AG20443 (cell line): ENCODE results near the gene PCDHGB7.
"Not testable (repeated sequence)": the region's sequence is repeated elsewhere in the genome, so short reads cannot be mapped to it uniquely, and the experiment has no call there.

ENCODE experiments used
- DNase-seq: peaks from one replicate; pipeline ENCODE4 v3.0.0; 2012; ENCODE audit warnings: low spot score, mixed read lengths

The PCDHGB7 gene

DNA sequence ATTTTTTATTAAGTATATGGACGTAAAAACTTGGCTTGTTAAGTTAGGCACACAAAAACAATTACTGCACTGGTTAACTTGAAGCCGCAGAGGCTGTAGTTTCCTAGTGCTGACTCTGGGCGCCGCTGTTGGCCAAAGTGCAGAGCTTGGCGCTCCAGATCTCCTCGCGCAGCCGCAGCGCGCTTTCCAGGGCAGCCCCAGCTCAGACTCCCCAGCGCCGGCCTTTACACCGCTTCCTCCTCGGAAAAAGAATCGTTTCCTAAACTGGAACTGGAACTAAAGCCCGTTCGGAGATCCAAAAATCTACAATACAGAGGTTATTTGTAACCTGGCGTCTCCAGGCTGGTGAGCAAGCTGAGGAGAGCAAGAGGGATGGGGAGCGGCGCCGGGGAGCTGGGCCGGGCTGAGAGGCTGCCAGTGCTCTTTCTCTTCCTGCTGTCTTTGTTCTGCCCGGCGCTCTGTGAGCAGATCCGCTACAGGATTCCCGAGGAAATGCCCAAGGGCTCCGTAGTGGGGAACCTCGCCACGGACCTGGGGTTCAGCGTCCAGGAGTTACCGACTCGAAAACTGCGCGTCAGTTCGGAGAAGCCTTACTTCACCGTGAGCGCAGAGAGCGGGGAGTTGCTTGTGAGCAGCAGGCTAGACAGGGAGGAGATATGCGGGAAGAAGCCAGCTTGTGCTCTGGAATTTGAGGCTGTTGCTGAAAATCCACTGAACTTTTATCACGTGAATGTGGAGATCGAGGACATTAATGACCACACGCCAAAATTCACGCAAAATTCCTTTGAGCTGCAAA, 19.5 kb upstream of the PCDHGB7 start, which contains the start of gene PCDHGB5:
TSS of gene PCDHGB5 (plus strand) at position 192 of the 796 bp plus-strand sequence. CDS start at position 373, 181 bp downstream.
- DNase-seq = peak; percentile 46

DNA sequence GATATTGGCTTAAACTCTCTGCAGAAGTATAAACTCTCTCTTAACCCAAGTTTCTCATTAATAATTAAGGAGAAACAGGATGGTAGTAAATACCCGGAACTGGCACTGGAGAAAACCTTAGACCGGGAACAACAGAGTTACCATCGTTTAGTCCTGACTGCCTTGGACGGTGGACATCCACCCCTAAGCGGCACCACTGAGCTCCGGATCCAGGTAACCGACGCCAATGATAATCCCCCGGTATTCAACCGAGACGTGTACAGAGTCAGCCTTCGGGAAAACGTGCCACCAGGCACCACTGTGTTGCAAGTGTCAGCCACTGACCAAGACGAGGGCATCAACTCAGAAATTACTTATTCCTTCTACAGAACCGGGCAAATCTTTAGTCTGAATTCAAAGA, 18.9 kb upstream of the PCDHGB7 start:
- DNase-seq = no peak

DNA sequence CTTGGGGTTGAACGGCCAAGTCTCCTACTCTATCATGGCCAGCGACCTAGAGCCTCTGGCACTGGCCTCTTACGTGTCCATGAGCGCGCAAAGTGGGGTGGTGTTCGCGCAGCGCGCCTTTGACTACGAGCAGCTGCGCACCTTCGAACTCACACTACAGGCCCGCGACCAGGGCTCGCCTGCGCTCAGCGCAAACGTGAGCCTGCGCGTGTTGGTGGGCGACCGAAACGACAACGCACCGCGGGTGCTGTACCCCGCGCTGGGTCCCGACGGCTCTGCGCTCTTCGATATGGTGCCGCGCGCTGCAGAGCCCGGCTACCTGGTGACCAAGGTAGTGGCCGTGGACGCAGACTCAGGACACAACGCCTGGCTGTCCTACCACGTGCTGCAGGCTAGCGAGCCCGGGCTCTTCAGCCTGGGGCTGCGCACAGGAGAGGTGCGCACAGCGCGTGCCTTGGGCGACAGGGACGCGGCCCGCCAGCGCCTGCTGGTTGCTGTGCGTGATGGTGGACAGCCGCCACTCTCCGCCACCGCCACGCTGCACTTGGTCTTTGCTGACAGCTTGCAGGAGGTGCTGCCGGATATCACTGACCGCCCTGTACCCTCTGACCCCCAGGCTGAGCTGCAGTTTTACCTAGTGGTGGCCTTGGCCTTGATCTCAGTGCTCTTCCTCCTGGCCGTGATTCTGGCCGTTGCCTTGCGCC, 17.8 kb upstream of the PCDHGB7 start:
- DNase-seq = no peak

DNA sequence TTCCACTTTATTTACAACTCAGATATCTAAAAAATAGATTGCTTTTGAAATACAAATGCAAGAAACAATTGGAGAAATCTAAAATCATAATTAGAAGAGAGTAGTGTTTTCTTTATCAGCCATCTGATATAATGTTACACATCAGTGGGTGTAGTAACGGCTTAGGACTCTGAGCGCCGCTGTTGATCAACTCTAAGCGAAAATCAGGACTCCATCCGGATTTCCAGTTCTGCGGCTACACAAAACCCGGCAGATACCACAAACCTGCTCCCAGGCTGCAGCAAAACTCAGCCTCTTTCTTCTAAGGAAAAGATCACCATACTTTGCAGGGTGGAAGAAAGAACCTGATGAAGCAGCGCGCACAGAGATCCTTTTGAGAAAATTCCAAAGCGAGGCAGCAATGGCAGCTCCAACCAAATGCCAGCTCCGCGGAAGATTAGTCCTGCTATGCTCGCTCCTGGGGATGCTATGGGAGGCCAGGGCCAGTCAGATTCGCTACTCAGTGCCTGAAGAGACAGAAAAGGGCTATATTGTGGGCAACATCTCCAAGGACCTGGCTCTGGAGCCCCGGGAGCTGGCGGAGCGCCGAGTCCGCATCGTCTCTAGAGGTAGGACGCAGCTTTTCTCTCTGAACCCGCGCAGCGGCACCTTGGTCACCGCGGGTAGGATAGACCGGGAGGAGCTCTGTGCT, 14.8 kb upstream of the PCDHGB7 start, which contains the start of gene PCDHGA9:
TSS of gene PCDHGA9 (plus strand) at position 226 of the 691 bp plus-strand sequence. CDS start at position 401, 175 bp downstream.
- peak; percentile 42 for DNase-seq

DNA sequence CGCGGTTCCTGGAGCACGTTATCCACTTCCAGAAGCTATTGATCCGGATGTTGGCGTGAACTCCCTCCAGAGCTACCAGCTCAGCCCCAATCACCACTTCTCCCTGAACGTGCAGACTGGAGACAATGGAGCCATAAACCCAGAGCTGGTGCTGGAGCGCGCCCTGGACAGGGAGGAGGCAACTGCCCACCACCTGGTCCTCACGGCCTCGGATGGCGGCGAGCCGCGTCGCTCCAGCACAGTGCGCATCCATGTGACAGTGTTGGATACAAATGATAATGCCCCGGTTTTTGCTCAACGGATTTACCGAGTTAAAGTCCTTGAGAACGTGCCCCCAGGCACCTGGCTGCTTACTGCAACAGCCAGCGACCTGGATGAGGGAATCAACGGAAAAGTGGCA, 14.1 kb upstream of the PCDHGB7 start:
- DNase-seq = no peak

DNA sequence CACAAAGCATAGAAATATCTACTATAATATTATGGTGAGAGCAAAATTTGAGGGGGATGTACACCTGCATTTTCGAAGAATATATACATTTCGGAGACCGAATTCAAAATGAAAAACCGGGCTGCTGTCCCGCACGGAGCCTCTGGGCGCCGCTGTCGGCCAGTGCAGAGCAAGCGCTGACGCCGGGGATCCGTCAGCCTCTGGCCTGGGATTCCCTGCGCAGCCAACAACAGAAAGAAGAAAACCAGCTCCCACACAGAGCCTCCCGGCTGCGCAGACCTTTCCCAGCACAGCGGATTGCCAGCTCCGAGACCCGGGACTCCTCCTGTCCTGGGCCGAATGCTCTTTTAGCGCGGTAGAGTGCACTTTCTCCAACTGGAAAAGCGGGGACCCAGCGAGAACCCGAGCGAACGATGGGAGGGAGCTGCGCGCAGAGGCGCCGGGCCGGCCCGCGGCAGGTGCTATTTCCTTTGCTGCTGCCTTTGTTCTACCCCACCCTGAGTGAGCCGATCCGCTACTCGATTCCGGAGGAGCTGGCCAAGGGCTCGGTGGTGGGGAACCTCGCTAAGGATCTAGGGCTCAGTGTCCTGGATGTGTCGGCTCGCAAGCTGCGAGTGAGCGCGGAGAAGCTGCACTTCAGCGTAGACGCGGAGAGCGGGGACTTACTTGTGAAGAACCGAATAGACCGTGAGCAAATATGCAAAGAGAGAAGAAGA, 9.5 kb upstream of the PCDHGB7 start, which contains the start of gene PCDHGB6:
TSS of gene PCDHGB6 (plus strand) at position 232 of the 716 bp plus-strand sequence. CDS start at position 414, 182 bp downstream.
- peak; percentile 57 for DNase-seq

DNA sequence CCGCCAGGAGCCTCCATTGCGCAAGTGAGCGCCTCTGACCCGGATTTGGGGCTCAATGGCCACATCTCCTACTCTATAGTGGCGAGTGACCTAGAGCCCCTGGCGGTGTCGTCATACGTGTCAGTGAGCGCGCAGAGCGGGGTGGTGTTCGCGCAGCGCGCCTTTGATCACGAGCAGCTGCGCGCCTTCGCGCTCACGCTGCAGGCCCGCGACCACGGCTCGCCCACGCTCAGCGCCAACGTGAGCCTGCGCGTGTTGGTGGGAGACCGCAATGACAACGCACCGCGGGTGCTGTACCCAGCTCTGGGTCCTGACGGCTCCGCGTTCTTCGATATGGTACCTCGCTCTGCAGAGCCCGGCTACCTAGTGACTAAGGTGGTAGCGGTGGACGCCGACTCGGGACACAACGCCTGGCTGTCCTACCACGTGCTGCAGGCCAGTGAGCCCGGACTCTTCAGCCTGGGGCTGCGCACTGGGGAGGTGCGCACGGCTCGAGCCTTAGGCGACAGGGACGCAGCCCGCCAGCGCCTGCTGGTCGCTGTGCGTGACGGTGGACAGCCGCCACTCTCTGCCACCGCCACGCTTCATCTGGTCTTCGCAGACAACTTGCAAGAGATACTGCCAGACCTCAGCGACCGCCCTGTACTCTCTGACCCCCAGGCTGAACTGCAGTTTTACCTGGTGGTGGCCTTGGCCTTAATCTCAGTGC, 7.7 kb upstream of the PCDHGB7 start:
- no peak for DNase-seq

DNA sequence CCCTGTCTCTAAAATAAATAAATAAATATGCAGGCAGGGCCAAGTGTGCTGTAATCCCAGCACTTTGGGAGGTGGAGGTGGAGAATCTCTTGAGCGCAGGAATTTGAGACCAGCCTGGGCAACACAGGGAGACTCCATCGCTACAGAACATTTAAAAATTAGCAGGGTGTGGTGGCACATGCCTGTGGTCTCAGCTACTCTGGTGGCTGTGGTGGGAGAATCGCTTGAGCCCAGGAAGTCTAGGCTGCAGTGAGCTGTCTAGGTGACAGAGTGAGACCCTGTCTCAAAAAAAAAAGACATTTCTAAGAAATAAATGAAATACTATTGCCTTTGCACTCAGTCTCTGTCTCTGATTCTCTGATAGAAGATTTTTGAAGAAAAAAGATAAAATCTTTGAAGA, 5.9 kb upstream of the PCDHGB7 start:
- no peak for DNase-seq

DNA sequence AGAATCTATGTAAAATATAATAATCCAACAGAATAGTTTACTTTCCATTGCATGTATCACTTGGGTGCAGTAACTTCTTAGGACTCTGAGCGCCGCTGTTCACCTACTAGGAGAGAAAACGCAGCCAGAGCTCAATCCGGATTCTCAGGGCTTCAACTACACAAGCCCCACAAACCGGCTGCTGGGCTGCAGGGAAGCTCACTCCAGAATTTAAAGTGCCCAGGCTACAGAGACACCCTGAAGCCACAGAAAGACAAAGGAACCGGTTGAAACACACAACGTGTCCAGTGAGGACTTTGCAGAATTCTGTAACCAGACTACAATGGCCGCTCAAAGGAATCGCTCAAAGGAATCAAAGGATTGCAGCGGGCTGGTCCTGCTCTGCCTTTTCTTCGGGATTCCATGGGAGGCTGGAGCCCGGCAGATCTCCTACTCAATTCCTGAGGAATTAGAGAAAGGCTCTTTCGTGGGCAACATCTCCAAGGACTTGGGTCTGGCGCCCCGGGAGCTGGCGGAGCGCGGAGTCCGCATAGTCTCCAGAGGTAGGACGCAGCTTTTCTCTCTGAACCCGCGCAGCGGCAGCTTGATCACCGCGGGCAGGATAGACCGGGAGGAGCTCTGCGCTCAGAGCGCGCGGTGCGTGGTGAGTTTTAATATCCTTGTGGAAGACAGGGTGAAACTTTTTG, 4.5 kb upstream of the PCDHGB7 start, which contains the start of gene PCDHGA10:
TSS of gene PCDHGA10 (plus strand) at position 134 of the 686 bp plus-strand sequence. CDS start at position 323, 189 bp downstream.
- peak; percentile 78 for DNase-seq

DNA sequence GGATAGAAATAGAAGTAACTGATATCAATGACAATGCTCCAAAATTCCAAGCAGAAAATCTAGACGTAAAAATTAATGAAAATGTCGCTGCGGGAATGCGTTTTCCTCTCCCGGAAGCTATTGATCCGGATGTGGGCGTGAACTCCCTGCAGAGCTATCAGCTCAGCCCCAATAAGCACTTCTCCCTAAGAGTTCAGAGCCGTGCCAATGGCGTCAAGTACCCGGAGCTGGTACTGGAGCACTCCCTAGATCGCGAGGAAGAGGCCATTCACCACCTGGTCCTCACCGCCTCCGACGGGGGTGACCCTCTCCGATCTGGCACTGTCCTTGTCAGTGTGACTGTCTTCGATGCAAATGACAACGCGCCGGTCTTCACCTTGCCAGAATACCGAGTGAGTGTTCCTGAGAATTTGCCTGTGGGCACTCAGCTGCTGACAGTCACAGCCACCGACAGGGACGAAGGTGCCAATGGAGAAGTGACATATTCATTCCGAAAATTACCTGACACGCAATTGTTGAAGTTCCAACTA, 3.9 kb upstream of the PCDHGB7 start:
- no peak for DNase-seq

DNA sequence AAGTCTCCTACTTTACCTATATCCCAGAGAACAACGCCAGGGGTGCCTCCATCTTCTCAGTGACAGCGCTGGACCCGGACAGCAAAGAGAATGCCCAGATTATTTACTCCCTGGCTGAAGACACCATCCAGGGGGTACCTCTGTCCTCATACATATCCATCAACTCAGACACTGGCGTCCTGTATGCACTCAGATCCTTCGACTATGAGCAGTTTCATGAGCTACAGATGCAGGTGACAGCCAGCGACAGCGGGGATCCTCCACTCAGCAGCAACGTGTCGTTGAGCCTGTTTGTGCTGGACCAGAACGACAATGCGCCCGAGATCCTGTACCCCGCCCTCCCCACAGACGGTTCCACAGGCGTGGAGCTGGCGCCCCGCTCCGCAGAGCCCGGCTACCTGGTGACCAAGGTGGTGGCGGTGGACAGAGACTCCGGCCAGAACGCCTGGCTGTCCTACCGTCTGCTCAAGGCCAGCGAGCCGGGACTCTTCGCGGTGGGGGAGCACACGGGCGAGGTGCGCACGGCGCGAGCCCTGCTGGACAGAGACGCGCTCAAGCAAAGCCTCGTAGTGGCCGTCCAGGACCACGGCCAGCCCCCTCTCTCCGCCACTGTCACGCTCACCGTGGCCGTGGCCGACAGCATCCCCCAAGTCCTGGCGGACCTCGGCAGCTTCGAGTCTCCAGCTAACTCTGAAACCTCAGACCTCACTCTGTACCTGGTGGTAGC, 2.8 kb upstream of the PCDHGB7 start:
- not testable (repeated sequence) for DNase-seq

DNA sequence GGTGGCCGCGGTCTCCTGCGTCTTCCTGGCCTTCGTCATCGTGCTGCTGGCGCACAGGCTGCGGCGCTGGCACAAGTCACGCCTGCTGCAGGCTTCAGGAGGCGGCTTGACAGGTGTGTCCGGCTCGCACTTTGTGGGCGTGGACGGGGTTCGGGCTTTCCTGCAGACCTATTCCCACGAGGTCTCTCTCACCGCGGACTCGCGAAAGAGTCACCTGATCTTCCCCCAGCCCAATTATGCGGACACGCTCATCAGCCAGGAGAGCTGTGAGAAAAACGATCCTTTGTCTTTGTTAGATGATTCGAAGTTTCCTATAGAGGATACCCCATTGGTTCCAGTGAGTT, 2.2 kb upstream of the PCDHGB7 start:
- DNase-seq = not testable (repeated sequence)

DNA sequence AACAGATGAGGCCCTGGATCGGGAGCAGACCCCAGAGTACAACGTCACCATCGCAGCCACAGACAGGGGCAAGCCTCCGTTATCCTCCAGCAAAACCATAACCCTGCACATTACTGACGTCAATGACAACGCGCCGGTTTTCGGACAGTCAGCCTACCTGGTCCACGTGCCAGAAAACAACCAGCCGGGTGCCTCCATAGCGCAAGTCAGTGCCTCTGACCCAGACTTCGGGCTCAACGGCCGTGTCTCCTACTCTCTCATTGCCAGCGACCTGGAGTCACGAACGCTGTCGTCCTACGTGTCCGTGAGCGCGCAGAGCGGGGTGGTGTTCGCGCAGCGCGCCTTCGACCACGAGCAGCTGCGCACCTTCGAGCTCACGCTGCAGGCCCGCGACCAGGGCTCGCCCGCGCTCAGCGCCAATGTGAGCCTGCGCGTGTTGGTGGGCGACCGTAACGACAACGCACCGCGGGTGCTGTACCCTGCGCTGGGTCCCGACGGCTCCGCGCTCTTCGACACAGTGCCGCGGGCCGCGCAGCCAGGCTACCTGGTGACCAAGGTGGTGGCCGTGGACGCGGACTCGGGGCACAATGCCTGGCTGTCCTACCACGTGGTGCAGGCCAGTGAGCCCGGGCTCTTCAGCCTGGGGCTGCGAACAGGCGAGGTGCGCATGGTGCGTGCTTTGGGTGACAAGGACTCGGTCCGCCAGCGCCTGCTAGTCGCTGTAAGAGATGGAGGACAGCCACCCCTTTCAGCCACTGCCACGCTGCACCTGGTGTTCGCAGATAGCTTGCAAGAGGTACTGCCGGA, 1.8 kb downstream of the PCDHGB7 start:
- DNase-seq = no peak

DNA sequence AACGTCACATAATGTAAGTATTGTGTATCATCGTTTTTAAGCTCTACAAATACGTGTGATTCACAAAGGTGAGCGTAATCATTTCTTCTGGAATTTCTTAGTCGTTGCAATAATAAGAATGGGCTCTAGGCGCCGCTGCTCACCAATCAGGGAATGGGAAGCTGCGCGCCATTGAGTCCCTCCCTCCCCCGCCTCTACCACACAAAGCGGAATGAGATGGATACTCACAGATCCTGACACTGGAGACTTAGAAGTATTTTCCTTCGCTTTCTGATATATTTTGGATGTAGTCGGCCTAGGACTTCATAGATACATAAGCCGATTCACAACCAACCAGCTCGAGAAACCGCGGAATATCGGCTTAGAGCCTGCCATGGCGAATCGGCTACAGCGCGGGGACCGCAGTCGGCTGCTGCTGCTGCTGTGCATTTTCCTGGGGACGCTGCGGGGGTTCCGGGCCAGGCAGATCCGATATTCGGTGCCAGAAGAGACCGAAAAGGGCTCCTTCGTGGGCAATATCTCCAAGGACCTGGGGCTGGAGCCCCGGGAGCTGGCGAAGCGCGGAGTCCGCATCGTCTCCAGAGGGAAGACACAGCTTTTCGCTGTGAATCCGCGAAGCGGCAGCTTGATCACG, 3.5 kb downstream of the PCDHGB7 start, which contains the start of gene PCDHGA11:
TSS of gene PCDHGA11 (plus strand) at position 197 of the 634 bp plus-strand sequence. CDS start at position 374, 177 bp downstream.
- DNase-seq = peak; percentile 57

DNA sequence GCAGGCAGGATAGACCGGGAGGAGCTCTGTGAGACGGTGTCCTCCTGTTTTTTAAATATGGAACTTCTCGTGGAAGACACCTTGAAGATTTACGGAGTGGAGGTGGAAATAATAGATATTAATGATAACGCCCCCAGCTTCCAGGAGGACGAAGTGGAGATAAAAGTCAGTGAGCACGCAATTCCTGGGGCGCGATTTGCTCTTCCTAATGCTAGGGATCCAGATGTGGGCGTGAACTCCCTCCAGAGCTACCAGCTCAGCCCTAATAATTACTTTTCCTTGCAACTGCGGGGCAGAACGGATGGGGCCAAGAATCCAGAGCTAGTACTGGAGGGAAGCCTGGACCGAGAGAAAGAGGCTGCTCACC, 4.0 kb downstream of the PCDHGB7 start:
- no peak for DNase-seq

DNA sequence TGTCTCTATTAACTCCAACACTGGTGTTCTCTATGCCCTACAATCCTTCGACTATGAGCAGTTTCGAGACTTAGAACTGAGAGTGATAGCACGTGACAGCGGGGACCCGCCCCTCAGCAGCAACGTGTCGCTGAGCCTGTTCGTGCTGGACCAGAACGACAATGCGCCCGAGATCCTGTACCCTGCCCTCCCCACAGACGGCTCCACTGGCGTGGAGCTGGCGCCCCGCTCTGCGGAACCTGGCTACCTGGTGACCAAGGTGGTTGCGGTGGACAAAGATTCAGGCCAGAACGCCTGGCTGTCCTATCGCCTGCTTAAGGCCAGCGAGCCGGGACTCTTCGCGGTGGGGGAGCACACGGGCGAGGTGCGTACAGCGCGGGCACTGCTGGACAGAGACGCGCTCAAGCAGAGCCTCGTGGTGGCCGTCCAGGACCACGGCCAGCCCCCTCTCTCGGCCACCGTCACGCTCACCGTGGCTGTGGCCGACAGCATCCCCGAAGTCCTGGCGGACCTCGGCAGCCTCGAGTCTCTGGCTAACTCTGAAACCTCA, 5.3 kb downstream of the PCDHGB7 start:
- DNase-seq = no peak

DNA sequence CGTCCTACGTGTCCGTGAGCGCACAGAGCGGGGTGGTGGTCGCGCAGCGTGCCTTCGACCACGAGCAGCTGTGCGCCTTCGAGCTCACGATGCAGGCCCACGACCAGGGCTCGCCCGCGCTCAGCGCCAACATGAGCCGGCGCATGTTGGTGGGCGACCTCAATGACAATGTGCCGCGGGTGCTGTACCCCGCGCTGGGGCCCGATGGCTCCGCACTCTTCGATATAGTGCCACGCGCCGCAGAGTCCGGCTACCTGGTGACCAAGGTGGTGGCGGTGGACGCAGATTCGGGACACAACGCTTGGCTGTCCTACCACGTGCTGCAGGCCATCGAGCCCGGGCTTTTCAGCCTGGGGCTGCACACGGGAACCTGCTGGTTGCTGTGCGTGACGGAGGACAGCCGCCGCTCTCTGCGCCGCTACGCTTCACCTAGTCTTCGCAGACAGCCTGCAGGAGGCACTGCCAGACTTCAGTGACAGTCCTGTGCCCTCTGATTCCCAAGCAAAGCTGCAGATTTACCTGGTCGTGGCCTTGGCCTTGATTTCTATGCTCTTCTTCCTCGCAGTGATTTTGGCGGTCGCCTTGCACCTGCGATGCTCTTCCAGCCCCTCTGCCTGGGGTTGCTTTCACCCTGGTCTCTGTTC, 10.4 kb downstream of the PCDHGB7 start:
- no peak for DNase-seq
